GM18907 (cell line): Measurements from ENCODE around the gene CYP4F12.

ENCODE experiments used
- ATAC-seq: cut with Tn5 transposase; IDR thresholded peaks from one replicate; pipeline ENCODE4 v1.9.1; 2021; ENCODE audit warnings: mild to moderate bottlenecking, moderate library complexity; ENCODE audit not compliant: unreplicated experiment

The CYP4F12 gene

DNA sequence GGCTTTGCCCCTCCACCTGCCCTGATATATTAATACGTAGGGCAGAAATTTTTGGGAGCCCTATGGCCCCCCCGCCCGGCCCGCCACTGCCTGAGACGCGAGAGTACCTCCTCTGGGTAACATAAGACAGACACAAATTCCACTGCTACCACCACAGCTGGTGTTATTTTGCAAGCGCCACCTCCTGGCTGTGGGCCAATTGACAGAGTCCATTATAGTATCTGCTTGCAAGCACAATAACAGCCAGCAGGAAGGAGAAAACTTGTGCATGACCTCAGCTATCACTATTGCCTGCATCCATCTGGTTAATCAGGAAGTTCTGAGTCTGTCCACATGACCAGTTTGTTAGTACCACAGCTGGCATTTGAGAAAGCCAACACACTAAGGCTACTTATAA lies 29.6 kb downstream of the CYP4F12 start:
- no peak for ATAC-seq

DNA sequence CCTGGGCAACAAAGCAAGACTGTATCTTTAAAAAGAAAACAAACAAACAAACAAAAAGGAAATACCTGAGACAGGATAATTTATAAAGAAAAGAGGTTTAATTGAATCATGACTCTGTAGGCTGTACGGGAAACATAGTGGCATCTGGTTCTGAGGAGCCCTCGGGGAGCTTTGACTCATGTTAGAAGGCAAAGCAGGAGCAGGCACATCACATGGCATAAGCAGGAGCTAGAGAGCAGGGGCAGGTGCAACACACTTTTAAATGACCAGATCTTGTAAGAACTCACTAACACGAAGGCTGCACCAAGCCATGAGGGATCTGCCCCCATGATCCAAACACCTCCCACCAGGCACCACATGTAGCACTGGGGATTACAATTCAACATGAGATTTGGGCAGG lies 41.8 kb downstream of the CYP4F12 start:
- ATAC-seq, result no peak

DNA sequence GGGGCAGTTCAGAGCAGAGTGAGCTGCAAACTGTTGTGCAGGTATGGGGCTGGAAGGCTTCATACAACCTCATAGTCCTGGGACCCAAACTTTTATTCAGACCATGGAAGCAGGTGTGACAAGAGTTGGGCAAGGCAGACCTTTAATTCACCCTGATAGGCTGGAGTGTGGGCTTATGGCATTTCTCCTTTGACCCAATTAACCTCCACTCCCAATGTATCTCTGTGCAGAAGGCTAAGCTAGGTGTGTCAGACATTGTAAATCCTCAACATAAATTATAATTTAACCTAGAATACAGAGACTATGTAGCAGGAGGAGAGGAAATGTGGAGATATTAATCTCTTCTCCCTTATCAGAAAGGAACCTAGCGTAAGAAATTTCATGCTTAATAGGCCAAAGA lies 42.8 kb downstream of the CYP4F12 start:
- ATAC-seq, result no peak

DNA sequence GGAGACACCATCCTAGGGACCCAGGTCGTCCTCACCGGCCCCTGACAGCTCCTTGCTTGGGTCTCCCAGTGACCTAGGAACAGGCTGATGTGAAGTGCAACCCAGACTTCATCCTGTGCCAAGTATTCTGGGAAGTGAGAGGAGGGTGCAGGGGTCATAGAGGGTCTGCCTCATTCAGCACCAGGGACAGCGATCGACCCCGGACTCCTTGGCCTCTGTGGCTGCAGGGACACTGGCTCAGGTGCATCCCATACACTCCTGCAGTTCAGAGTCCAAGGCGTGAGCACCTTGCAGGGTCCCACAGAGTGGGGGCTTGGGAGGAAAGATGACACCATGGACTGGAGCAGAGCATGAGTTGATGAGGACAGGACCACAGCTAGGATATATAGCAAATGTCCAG lies 44.9 kb downstream of the CYP4F12 start:
- no peak for ATAC-seq

DNA sequence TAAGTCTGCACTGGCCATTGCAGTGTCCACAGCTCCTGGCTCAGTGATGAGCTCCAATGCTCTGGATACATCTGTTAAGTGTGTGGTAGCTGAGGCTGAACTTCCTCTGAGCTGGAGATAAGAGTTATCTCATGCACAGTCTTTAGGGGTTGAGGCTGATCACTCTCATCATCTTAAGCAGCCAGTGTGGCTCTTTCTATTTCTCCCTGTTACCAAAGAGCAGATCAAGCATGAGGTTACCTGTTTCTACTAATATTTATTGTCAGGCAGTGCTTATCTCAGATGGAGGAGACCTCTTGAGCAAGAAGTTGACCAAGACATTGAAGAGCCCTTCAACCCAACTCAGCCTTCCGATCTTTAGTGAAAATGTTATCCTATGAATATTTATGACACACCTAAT lies 48.4 kb downstream of the CYP4F12 start:
- ATAC-seq, result no peak

DNA sequence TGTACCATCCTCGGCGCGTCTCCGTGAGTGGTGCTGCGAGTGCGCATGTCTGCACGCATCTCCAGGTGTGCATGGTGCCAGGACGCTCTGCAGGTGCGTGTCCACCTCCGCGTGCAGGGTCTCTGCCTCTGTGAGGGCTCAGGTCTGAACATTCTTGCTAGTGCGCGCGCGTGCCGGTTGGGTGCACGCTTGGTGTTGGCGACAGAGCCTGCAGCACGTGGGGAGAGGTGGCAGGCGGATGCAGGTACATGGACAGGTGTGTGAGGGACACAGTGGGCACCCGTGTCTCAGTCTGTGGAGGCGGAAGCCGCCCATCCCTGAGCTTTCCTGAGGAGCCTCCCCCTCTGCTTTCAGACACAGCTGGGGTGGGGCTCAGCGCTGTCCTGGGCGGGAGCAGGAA lies 50.1 kb downstream of the CYP4F12 start:
- ATAC-seq, result no peak

DNA sequence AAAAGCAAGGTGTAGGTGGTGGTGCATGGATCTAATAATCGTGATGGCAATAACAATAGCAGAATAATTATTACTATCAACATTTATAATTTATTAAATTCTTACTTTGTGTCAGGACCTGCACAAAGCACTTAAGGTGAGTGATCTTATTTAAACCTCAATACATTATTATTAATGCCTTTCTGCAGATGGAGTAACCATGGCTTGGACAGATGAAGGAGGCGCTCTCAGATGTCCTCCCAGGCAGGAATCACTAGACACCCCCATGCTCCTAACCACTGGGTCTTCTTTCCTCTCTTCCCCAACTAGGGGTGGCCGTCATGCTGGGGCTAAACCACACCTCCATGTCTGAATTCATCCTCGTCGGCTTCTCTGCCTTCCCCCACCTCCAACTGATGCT lies 54.8 kb downstream of the CYP4F12 start, which contains the start of gene OR10H2:
OR10H2 (plus strand) TSS at position 301 of the 400 bp plus-strand sequence; CDS start at position 321, 20 bp downstream.
- no peak for ATAC-seq

DNA sequence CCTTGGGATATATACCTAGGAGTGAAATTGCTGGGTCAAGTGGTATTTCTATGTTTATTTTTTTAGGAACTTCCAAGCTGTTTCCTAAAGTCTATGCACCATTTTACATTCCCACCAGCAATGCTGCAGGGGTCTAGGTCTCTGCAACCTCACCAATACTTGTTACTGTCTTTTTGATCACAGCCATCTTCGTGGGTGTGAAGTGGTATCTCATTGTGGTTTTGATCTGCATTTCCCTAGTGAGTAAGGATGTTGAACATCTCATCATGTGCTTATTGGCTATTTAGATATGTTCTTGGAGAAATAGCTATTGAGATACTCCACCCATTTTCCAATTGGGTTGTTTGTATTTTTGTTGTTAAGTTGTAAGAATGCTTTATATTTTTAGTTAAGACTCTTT lies 57.7 kb downstream of the CYP4F12 start:
- no peak for ATAC-seq

DNA sequence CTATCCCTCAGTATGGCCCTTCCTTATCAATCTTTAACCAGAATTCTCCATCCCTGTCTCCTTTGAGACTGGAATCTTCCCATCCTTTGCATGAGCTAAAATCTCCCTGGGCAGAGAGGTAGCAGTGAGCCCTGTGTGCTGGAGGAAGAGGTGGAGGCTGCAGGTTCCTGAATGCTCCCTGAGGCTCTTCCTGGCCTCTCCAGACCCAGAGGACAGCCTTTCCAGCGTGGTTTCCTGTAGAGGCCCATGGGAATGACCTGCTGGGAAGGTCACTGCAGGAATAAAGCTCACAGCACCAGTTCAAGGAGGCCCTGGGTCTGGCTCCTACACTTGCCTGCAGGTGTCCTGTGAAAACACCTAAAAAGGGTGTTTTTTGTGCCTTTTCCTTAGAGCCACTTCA lies 59.5 kb downstream of the CYP4F12 start:
- no peak for ATAC-seq

DNA sequence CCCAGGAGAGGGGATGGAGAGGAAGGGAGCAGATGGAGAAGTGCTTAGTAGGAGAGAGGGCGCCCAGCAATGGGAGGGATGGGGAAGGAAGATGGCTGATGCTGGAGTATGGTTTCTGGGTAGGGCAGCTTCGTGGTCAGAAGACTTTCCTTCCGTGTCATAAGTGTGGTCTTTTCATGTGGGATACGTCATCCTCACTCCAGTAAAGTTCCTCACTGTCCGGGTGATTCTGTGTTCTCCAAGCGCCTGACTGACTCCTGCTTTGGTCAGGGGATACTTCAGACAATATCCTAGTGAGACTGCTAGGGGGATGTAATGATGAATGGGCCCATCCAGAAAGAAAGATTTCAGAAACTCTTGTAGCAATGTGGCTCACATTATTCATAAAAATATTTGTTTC lies 61.0 kb downstream of the CYP4F12 start:
- ATAC-seq, result no peak

DNA sequence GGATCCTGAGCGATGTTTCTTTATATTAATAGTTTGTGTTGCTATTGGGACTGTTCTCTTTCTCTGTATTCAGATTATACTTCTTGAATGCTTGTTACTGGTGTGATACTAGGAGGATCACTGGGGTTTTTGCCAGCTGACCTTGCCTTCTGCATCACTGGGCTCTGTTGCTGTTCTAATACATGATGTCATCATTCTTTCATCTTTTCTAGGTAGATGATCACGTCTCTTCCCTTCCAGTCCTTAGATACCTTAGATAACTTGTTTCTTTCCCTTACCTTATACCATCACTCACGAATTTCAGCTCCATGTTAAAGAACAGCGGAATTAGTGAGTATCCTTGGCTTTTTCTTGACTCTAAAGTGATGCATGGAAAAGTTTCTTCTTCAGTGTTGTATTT lies 64.8 kb downstream of the CYP4F12 start, which contains the start of gene OR10H3:
OR10H3 (plus strand) TSS at position 264 of the 400 bp plus-strand sequence. CDS start 3,408 bp downstream, outside the sequence.
- no peak for ATAC-seq

DNA sequence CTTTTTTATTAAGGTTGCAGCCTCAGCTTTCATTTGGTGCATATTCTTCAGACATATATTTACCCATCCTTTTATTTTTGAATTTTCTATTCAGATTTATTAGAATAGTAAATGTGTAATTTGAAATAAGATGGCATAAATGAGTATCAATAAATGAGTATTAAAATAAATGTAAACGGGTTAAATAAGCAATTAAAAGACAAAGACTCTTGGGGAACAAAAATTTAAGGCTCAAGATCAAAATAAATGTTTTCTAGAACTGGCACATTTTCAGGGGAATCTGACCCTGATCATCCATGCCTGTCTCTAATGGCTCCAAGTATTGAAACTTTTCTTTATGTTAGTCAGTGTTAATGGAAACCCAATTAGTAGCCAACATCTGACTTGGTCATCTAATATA lies 67.9 kb downstream of the CYP4F12 start:
- ATAC-seq, result no peak
